Amniotic stem cell (primary cell): ENCODE measurements around the gene KRTAP5-4.
"Not testable (repeated sequence)": the region's sequence is repeated elsewhere in the genome, so short reads cannot be mapped to it uniquely, and the experiment has no call there.

ENCODE experiments used
- DNase-seq: peaks from one replicate; lab custom pipeline; 2025; lab: John Stamatoyannopoulos, UW

Gene KRTAP5-4

DNA sequence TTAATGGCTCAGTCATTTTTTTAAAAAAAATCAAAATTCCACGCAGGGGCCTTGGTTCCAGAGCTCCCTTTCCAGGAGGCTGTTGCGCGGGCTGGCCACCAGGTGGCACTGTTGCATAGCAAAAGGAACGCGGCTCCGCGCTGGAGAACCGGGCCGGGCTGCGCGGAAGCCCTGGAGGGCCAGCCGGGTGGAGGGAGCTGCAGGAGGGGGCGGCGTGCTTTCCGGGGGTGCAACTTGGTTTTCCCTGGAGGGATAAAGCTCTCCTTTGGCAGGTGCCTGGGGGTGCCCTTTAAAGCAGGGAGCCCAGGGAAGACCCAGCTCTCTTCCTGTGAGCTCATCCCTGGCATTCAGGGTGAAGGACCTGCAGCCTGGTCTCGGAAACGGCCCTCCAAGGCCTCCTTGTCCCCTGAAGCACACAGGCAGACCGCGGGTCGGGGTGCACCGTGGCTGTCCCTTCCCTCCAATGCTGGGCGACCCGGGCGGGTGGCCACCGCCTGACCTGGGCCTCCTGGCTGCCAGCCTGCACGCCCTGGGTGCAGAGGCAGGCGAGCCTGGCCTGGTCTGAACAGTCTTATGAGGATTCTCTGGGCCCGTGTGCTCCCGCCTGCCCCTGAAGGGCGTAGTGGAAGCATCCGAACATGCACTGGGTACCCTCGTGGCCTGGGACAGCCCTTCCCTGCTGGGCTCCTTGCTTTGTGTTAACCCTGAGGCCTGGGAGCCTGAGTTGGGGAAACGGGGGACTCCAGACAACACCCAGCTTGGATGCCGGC lies 31.0 kb upstream of the KRTAP5-4 start:
- DNase-seq, result peak; percentile 27

GRCh38 chr11:1652442-1652770 lies 30.5 kb upstream of the KRTAP5-4 start:
- no peak for DNase-seq

GRCh38 chr11:1652026-1652425 lies 30.1 kb upstream of the KRTAP5-4 start:
- no peak for DNase-seq

GRCh38 chr11:1651411-1651980 lies 29.6 kb upstream of the KRTAP5-4 start:
- no peak for DNase-seq

DNA sequence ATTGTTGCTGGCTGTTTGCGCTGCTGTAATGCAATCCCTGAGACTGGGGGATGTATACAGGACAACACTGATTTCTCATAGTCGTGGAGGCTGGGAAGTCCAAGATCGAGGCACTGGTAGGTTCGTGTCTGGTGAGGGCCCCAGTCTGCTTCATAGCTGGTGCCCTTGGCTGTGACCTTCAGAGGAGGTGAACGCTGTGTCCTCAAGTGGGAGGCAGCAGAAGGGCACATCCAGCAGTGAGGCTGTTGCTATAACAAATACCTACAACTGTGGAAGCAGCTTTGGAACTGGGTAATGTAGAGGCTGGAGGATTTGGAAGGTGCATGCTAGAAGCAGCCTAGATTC lies 29.0 kb upstream of the KRTAP5-4 start:
- no peak for DNase-seq

- DNase-seq, result no peak
These were observed 28.3 kb upstream of the KRTAP5-4 start for GRCh38 chr11:1650034-1650917.

DNA sequence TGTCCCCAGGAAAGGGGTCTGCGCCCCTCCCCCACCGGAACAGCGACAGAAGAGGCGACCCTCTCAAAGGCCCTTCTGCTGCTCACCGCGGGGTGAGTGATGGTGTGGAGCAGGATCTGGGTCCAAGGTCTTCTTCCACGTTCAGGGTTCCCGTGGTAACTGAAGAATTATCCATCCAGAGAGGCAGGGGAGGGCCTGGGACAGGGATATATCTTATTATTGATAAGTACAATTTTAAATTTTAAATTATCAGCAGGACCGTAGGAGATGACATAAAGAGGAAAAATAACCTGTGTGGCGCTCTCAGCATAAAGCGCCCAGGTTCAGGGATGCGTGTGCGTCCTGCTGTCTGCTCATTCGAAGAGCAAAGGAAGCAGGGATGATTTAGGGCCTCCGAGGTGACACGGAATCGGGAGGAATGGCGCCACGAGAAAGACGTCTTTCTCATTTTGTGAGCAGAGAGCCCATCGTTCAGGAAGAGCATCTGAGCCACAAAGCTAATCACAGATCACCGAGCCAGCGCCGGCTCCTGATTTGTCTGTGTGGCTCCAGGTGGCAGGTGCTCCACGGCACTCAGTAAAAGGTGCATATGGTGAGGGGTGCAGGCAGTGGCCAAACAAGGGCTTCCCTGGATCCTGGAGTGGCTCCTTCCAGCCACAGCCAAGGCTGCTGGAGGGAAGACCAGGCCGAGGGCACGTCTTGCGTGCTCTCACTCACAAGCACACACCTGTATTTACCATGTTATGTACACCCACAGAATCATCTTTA lies 26.9 kb upstream of the KRTAP5-4 start:
- DNase-seq, result no peak

- DNase-seq, result no peak
These were observed 26.1 kb upstream of the KRTAP5-4 start for GRCh38 chr11:1647901-1648652.

- not testable (repeated sequence) for DNase-seq
These were observed 24.6 kb upstream of the KRTAP5-4 start for GRCh38 chr11:1646540-1646939.

- DNase-seq, result no peak
These were observed 23.5 kb upstream of the KRTAP5-4 start for GRCh38 chr11:1645357-1645821.

GRCh38 chr11:1644601-1645356 lies 22.8 kb upstream of the KRTAP5-4 start:
- no peak for DNase-seq

GRCh38 chr11:1643146-1643690 lies 21.3 kb upstream of the KRTAP5-4 start:
- DNase-seq, result no peak

DNA sequence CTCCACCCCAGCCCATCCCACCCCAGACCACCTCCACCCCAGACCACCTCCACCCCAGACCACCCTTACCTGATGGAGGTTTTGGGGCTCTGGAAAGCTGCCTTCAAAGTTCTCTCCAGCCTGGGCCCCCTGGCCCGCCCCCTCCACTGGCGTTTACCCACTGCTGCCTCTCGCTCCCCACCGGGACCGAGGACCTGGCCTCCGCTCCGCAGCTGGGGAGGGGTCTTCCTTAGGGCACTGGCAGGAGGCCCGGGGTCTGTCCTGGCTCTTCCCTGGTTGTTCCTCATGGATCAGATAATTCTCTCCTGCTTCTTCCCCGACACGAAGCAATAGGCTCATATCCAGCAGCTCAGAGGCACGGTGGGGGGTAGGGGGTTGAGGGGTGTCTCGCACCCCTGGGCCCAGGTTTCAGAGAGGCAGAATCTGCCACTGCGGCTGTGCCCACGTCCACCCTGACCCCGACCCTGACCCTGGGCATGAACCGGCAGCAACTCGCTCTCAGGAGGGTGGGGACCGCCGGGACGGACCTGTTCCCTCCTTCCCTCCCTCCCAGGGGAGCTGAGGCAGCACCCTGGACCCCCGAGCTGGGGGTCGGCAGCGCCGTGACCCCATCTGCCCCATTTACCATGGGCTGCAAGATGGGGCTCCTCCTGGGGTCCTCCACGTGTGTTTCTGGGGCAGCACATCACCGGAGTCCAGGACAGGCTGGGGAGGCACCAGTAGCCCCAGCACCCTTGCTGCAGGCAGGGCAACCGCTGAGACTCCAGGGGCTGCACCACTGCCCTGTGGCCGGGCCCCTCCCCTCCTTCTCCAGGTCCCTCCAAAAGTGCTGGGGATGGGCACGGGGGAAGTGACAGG lies 20.6 kb upstream of the KRTAP5-4 start:
- DNase-seq, result no peak

DNA sequence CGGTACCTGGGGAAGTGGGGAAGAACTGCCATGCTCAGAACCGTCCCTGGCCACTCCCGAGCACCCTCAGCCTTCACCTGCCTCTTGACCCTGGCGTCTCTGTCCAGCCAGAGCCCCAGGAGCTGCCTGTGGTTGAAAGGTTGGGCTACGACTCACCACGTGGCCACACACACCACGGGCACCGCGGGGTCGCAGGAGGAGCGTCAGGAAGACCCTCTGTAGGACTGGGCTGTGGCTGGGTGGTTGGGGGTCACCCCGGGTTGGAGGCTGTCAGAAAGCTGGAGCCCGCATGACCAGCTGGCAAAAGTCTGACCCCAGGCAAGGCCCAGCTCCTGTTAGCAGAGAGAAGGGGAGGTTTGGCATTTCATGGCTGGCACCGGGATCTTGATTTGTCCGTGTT lies 19.2 kb upstream of the KRTAP5-4 start:
- DNase-seq, result no peak

DNA sequence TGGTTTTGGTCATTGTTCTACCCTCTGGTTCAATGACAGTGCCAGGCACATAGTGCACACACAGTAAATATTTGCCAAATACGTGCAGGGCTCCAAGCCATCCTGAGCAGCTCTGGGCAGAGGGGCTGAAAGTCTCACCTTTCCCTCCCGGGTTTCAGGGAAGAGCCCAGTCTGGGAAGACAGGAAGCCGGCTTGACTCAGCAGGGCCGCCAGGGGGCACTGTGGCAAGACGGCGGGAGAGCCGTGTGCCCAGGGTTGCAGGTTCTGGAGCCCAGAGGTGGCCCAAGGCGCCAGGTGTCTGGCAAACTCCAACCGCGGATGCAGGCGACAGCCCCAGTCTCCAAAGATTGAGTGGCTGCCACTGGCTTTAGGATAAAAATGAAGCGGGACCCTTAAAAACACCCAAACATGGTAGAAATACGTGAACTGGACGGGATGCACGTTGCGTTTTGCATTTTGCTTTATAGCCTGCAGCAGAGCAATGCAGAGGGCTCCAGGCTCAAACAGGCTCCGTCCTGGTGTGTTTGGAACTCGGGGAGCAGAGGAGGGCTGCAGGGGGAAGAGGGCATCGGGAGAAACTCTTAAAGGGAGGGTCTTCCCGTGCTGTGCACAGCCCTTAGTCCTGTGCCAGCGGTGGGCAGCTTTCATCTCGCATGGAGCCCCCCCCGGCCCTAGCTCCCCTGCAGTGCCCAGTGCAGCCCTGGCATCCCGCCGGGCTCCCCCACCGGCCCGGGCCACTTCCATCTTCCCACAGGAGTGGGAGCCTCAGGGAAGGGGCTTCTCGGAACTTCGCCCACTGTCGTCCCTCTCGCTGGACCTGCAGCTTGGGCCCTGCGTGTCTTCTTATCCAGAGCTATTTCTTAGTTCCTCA lies 18.4 kb upstream of the KRTAP5-4 start:
- no peak for DNase-seq

DNA sequence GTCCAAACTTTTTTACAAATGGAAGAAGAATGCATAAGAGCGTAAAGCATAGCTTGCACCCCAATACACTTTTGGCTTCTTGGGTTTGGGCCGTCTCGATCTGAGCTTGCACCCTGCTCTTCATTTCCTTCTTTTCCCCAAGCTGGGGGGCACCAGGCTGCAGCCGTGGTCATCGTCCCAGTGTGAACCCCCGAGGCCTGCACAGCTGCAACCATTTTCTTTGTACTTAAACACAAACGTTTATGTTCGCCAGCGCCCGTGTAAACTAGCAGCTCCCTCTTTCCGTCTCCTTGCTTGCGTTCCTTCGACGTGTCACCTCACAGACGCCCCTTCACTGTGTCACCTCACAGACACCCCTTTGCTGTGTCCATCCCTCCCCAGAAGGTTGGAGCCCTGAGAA lies 17.7 kb upstream of the KRTAP5-4 start:
- DNase-seq, result no peak

DNA sequence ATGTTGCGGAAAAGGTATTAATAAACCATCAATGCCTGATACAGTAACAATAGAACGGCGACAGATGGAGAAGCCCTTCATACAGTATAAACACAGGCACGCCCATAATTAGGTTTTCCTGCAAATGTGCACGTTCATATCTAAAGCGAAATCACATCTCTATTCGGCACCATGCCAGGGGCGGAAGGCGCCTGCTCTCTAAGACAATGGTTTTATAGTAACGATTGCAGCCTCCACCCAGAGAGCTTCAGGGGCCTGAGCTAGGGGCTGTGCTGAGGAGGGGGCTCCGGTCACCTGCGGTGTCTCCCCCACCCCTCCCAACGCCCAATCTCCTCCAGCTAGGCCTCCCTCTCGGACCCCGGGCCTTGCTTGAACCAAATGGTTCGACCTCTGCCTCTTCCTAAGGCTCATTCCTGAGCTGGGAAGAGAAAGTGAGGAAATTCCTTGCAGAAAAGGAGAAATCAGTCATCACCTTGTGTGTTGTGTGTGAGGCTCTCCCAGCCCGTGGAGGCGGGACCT lies 17.2 kb upstream of the KRTAP5-4 start:
- DNase-seq, result no peak

DNA sequence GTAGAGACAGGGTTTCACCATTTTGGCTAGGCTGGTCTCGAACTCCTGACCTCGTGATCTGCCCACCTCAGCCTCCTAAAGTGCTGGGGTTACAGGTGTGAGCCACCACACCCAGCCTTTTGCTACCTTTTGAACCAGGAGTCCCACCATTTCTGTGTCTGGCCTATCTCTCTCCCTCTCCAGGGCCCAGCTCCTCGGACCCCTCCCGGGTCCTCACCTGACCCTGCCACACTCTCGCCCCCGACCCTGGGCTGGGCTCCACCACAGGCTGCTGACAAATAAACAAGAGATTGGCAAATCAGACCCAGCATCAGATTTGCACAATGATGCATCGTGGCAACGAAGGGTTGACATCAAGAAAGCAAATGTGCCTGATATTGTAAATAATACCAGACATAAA lies 16.4 kb upstream of the KRTAP5-4 start:
- no peak for DNase-seq
